ENCODE measurements around the gene RNF220. TPM values are rescaled to one million over a fixed set of nuclear protein-coding genes. Genes with fewer than 3 reads are reported as not detected.

Gene RNF220
- polyA plus RNA-seq, 1 donor from 2014 or later, result 142 TPM

DNA sequence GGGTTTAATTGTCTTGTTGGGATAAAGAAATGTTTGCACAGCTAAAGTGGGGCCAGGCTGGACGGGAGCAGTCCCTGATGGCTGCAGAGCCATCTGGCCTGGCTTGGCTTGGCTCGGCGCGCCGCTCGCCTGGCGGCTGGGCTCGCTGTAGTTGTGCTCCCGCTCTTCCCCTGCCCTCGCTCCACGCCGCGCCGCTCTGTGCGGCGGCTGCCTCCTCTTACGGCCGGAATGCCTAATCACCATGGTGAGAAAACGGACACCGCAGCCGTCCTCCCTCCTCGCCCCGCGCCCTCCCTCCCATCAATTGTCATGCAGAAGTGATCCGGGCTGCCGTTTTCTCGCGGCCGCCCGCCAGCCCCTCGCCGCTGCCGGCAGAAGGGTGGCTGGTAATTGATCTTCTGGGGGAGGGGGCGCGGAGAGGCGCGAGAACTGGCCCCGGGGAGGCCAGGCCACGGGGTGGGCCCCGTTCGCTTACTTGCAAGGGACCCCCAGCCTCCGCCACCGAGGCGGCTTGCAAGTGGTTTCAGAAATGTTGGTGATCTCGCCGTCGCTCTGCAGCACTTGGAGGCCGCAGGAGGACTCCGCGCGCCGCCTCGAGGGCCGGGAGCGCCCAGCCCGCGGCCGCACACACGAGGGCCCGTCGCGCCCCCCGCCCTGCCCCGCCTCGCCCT is 12.4 kb downstream of the RNF220 start:
- H2AFZ ChIP-seq (ENCODE audit: low read depth, low read length), result no peak overlapping the region
- peaks cover 84% of the 10 kb centered on the region for H3K27me3 ChIP-seq (ENCODE audit: insufficient read depth, low read depth, low read length)
- no peak overlapping the region for H3K9ac ChIP-seq (ENCODE audit: low read length)

DNA sequence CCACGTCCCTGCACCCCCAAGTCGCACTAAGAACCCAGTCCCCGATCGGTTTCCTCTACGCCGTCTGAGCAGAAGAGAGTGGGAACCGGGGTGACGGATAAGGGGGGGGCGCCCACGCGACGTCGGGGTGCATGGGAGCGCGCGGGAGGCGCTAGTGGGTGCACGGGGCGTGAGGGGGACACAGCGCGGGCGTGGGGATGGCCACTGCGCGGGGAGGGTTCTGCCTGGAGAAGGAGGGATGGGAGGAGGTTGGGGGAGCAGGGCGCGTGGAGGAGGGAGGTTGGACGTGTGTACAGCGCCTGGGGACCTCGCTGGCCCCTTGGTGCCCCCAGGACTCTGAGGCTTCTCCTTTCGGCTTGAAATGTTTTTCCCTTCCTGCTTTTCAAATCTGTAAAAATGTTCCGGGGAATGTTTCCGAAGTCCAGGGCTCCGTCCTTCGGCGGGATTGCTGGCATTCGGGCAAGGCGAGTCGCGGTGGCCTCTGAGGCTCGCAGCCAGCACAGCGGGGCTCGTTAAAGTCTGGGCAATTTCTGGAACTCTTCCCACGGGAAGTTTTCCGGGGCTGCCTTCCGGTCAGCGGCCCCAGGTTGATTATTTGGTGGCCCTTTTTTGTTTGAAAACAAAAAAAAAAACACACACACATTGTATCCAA is 13.1 kb downstream of the RNF220 start:
- no peak overlapping the region for H3K4me2 ChIP-seq (ENCODE audit: low read length)
- TF ChIP-seq, protein P1, sequence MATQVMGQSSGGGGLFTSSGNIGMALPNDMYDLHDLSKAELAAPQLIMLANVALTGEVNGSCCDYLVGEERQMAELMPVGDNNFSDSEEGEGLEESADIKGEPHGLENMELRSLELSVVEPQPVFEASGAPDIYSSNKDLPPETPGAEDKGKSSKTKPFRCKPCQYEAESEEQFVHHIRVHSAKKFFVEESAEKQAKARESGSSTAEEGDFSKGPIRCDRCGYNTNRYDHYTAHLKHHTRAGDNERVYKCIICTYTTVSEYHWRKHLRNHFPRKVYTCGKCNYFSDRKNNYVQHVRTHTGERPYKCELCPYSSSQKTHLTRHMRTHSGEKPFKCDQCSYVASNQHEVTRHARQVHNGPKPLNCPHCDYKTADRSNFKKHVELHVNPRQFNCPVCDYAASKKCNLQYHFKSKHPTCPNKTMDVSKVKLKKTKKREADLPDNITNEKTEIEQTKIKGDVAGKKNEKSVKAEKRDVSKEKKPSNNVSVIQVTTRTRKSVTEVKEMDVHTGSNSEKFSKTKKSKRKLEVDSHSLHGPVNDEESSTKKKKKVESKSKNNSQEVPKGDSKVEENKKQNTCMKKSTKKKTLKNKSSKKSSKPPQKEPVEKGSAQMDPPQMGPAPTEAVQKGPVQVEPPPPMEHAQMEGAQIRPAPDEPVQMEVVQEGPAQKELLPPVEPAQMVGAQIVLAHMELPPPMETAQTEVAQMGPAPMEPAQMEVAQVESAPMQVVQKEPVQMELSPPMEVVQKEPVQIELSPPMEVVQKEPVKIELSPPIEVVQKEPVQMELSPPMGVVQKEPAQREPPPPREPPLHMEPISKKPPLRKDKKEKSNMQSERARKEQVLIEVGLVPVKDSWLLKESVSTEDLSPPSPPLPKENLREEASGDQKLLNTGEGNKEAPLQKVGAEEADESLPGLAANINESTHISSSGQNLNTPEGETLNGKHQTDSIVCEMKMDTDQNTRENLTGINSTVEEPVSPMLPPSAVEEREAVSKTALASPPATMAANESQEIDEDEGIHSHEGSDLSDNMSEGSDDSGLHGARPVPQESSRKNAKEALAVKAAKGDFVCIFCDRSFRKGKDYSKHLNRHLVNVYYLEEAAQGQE (IDR thresholded peaks at IDR 0.05; ENCODE audit: borderline replicate concordance), result no peak
- TF ChIP-seq EZH2 (IDR thresholded peaks at IDR 0.05; ENCODE audit: borderline replicate concordance, insufficient read depth, low read length, poor library complexity, severe bottlenecking) (peak; percentile 6), EP300 (conservative IDR thresholded peaks at IDR 0.05; ENCODE audit: poor library complexity, severe bottlenecking) (no peak), SMC3 (conservative IDR thresholded peaks at IDR 0.05; ENCODE audit: poor library complexity) (no peak)
- TF ChIP-seq, protein P2, sequence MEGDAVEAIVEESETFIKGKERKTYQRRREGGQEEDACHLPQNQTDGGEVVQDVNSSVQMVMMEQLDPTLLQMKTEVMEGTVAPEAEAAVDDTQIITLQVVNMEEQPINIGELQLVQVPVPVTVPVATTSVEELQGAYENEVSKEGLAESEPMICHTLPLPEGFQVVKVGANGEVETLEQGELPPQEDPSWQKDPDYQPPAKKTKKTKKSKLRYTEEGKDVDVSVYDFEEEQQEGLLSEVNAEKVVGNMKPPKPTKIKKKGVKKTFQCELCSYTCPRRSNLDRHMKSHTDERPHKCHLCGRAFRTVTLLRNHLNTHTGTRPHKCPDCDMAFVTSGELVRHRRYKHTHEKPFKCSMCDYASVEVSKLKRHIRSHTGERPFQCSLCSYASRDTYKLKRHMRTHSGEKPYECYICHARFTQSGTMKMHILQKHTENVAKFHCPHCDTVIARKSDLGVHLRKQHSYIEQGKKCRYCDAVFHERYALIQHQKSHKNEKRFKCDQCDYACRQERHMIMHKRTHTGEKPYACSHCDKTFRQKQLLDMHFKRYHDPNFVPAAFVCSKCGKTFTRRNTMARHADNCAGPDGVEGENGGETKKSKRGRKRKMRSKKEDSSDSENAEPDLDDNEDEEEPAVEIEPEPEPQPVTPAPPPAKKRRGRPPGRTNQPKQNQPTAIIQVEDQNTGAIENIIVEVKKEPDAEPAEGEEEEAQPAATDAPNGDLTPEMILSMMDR (IDR thresholded peaks at IDR 0.05; ENCODE audit: poor library complexity, severe bottlenecking), result no peak
- no peak overlapping the region for H3K9ac ChIP-seq (ENCODE audit: low read length)
- no peaks in the 10 kb centered on the region for H3K9me3 ChIP-seq (ENCODE audit: low read length)
- peak overlapping the region; percentile 62 for H3K4me3 ChIP-seq (ENCODE audit: low read length)
- no peaks in the 10 kb centered on the region for H4K20me1 ChIP-seq (ENCODE audit: insufficient read depth)
- no peak overlapping the region for H2AFZ ChIP-seq (ENCODE audit: low read depth, low read length)
- H3K27me3 ChIP-seq (ENCODE audit: insufficient read depth, low read depth, low read length), result peaks cover 77% of the 10 kb centered on the region
- H3K79me2 ChIP-seq (replicated peaks; ENCODE audit: insufficient read depth, low read length), result no peaks in the 10 kb centered on the region
- no peak overlapping the region for H3K27ac ChIP-seq (ENCODE audit: low read length)
- H3K36me3 ChIP-seq (ENCODE audit: insufficient read depth, low read length), result no peaks in the 10 kb centered on the region
- no peaks in the 10 kb centered on the region for H3K9me2 ChIP-seq (ENCODE audit: insufficient read depth, low read length)
- peaks cover 3% of the 10 kb centered on the region for H3F3A ChIP-seq (ENCODE audit: insufficient read depth, low read length, poor library complexity, severe bottlenecking)

More for the DNA sequence above, 12.4 kb downstream of the RNF220 start:
- no peak overlapping the region for H3K4me2 ChIP-seq (ENCODE audit: low read length)
- peaks cover 3% of the 10 kb centered on the region for H3F3A ChIP-seq (ENCODE audit: insufficient read depth, low read length, poor library complexity, severe bottlenecking)
- H3K4me3 ChIP-seq (ENCODE audit: low read length), result peak overlapping the region; percentile 62
- no peaks in the 10 kb centered on the region for H3K79me2 ChIP-seq (replicated peaks; ENCODE audit: insufficient read depth, low read length)
- no peak overlapping the region for H3K27ac ChIP-seq (ENCODE audit: low read length)
- TF ChIP-seq TAF1 (IDR thresholded peaks at IDR 0.05; ENCODE audit: low read depth) (no peak), EZH2 (IDR thresholded peaks at IDR 0.05; ENCODE audit: borderline replicate concordance, insufficient read depth, low read length, poor library complexity, severe bottlenecking) (peak; percentile 70), SMC3 (conservative IDR thresholded peaks at IDR 0.05; ENCODE audit: poor library complexity) (no peak), MXI1 (conservative IDR thresholded peaks at IDR 0.05; ENCODE audit: poor library complexity, severe bottlenecking) (no peak)
- H3K36me3 ChIP-seq (ENCODE audit: insufficient read depth, low read length), result no peaks in the 10 kb centered on the region
- no peaks in the 10 kb centered on the region for H3K9me3 ChIP-seq (ENCODE audit: low read length)
- no peaks in the 10 kb centered on the region for H4K20me1 ChIP-seq (ENCODE audit: insufficient read depth)
- no peaks in the 10 kb centered on the region for H3K9me2 ChIP-seq (ENCODE audit: insufficient read depth, low read length)
